GM20000 (cell line): Measurements from ENCODE around the gene CDKL4.

Experiments
- DNase-seq: peaks from one replicate; pipeline ENCODE4 v3.0.0; 2012; ENCODE audit warnings: low spot score
- CTCF ChIP-seq: IDR thresholded peaks from 2 replicates; pipeline ENCODE4 v1.5.1; 2012; ENCODE audit warnings: mild to moderate bottlenecking, control low read depth; ENCODE audit errors: extremely low read depth, missing control alignments

Gene CDKL4

GRCh38 chr2:39243469-39244123, at the start of gene CDKL4:
CDKL4 (minus strand) TSS chr2:39243970.
- peak; percentile 42 for DNase-seq

GRCh38 chr2:39290433-39290832, 46.7 kb upstream of the CDKL4 start:
- no peak for DNase-seq
- no peak for TF ChIP-seq CTCF

More at GRCh38 chr2:39243469-39244123, at the start of gene CDKL4:
- no peak for TF ChIP-seq CTCF

GRCh38 chr2:39289609-39290008, 45.8 kb upstream of the CDKL4 start:
- DNase-seq: no peak
- no peak for TF ChIP-seq CTCF

GRCh38 chr2:39283561-39283960, 39.8 kb upstream of the CDKL4 start:
- TF ChIP-seq CTCF: no peak

GRCh38 chr2:39281391-39281790, 37.6 kb upstream of the CDKL4 start:
- no peak for DNase-seq
- TF ChIP-seq CTCF: no peak

More at GRCh38 chr2:39283561-39283960, 39.8 kb upstream of the CDKL4 start:
- no peak for DNase-seq

GRCh38 chr2:39275016-39275415, 31.2 kb upstream of the CDKL4 start:
- TF ChIP-seq CTCF: no peak
- DNase-seq: no peak

- no peak for TF ChIP-seq CTCF
- DNase-seq: no peak
Measured at GRCh38 chr2:39269941-39270340, 26.2 kb upstream of the CDKL4 start.
